ENCODE results near the gene SLC38A7. TPM values are rescaled to one million over a fixed set of nuclear protein-coding genes. Genes with fewer than 3 reads are reported as not detected.

SLC38A7 gene
- total and polyA plus RNA-seq, 12 donors, result 10.3 to 41.3 (median 31.8) TPM

DNA sequence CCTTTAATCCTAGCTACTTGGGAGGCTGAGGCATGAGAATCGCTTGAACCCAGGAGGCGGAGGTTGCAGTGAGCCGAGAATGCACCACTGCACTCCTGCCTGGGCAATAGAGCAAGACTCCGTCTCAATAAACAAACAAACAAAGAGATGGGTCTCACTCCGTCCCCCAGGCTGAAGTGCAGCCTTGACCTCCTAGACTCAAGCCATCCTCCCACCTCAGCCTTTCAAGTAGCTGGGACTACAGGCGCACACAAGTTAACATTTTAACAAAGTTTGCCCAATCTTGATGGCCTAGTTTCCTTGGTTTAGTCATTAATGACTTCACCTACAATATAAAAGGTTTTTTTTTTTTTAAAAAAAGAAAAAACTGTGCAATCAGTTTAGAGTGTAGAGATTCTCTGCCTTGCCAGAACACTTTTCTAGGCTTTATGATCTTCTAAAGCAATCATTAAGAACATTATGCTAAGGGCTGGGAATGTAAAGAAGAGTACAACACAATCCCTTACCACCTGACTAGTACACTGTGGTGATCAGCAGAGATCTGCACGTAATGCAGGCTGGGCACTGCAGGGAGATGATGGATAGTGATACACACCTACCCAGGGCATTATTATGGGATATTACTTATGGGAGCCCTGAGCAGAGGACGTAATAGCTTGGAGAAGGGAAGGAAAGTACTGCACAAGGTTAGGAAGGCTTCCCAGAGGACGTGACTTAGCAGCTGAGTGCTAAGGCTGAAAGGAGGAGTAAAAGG, 42.6 kb upstream of the SLC38A7 start:
- 80 to 86% methylated on average over 9 of the region's 9 CpGs for WGBS, 2 donors
- Histone ChIP-seq H3K36me3 (peaks cover 0 to 28% (median 8%) of the 10 kb centered on the region in 9 donors), H3K27ac (peak overlapping the region in 5 of 10 donors; percentile 40 to 83 (median 73)), H3K4me1 (peaks cover 0 to 51% (median 27%) of the 10 kb centered on the region in 9 donors), H3K27me3 (no peaks in the 10 kb centered on the region), H3K4me3 (no peak overlapping the region), H3K9me3 (no peaks in the 10 kb centered on the region)
- peak in 1 of 8 donors; percentile 21 for ATAC-seq
- TF ChIP-seq, protein P1, sequence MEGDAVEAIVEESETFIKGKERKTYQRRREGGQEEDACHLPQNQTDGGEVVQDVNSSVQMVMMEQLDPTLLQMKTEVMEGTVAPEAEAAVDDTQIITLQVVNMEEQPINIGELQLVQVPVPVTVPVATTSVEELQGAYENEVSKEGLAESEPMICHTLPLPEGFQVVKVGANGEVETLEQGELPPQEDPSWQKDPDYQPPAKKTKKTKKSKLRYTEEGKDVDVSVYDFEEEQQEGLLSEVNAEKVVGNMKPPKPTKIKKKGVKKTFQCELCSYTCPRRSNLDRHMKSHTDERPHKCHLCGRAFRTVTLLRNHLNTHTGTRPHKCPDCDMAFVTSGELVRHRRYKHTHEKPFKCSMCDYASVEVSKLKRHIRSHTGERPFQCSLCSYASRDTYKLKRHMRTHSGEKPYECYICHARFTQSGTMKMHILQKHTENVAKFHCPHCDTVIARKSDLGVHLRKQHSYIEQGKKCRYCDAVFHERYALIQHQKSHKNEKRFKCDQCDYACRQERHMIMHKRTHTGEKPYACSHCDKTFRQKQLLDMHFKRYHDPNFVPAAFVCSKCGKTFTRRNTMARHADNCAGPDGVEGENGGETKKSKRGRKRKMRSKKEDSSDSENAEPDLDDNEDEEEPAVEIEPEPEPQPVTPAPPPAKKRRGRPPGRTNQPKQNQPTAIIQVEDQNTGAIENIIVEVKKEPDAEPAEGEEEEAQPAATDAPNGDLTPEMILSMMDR (IDR thresholded peaks at IDR 0.05), result no peak
- intact Hi-C loops (cut with DNase I), result no loop called here
- DNase-seq, result no peak

DNA sequence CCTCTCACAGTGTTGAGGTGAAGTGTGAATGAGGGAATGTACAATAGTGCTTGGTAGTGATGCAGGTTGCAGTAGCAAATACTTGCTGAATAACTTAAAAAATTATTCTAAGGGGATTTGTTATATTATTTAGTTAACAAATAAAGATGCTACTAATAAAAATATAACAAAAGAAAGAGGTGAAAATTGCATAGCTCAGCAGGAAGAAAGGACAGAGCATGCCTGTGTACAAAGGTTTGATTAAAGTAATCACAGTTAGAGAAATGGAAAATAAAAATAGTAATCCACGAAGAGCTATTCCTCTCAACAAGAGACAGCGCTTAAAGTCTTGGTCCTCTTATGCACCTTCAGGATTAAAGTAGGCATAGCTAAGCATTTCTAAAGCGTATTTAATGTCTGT, 38.5 kb upstream of the SLC38A7 start:
- H3K36me3 ChIP-seq, result peaks cover 0 to 66% (median 47%) of the 10 kb centered on the region in 9 donors

DNA sequence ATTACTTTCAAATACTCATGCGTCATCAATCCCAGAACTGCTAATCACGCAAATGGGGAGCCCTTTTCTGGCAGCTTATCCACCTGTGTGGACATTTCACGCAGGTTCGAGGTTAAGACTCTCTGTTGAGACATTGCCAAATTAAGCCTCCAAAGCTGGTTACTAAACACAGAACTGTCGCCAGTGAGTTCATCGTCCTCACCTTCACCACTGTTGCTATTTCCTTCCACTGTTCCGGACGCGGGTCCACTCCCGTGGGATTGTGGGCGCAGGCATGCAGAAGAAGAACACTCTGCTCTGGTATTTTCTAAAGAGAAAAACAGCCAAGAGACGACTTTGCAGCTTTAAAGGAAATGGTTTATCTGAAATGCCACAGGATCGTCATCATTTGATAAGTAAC, 33.4 kb upstream of the SLC38A7 start:
- intact Hi-C loops (cut with DNase I), result no loop called here
- no peak overlapping the region for H3K27ac ChIP-seq
- peaks cover 0 to 100% (median 64%) of the 10 kb centered on the region in 9 donors for H3K36me3 ChIP-seq
- 79 to 82% methylated on average over 13 of the region's 13 CpGs for WGBS, 2 donors
- no peaks in the 10 kb centered on the region for H3K9me3 ChIP-seq
- H3K4me1 ChIP-seq, result no peaks in the 10 kb centered on the region
- TF ChIP-seq, protein P1 (IDR thresholded peaks at IDR 0.05), result no peak
- DNase-seq (no peak), ATAC-seq (no peak)
- no peaks in the 10 kb centered on the region for H3K27me3 ChIP-seq
- no peak overlapping the region for H3K4me3 ChIP-seq

More for the DNA sequence above, 38.5 kb upstream of the SLC38A7 start:
- 48 to 59% methylated on average over 3 of the region's 3 CpGs for WGBS, 2 donors
- TF ChIP-seq, protein P1 (IDR thresholded peaks at IDR 0.05), result no peak
- H3K27me3 ChIP-seq, result no peaks in the 10 kb centered on the region
- intact Hi-C loops (cut with DNase I), result no loop called here
- no peak overlapping the region for H3K4me3 ChIP-seq
- no peak for DNase-seq
- H3K9me3 ChIP-seq, result no peaks in the 10 kb centered on the region
- ATAC-seq, result no peak
- peaks cover 0 to 10% (median under 1%) of the 10 kb centered on the region in 9 donors for H3K4me1 ChIP-seq
- no peak overlapping the region for H3K27ac ChIP-seq

DNA sequence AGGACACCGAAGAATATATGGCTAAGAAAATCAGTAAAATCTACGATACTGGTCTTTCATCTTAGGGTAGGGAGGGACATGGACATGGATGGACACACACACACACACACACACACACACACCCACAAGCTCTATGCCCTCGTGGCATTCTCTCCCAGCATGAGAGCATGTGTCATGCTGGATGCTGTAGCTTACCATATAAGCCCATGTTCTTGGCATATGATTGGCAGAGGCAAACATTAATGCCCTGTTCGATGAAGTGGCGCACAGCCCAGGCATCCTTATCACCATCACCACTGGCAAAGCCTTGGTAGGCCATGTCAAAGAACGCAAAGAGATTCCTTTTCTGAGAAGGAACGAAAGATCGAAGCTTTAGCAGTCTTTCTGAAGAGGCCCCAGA, 31.9 kb upstream of the SLC38A7 start:
- Histone ChIP-seq H3K36me3 (peaks cover 0 to 100% (median 63%) of the 10 kb centered on the region in 9 donors), H3K4me3 (no peak overlapping the region), H3K27ac (no peak overlapping the region), H3K27me3 (no peaks in the 10 kb centered on the region), H3K4me1 (no peaks in the 10 kb centered on the region), H3K9me3 (no peaks in the 10 kb centered on the region)
- intact Hi-C loops (cut with DNase I), result no loop called here
- ATAC-seq (peak in 1 of 8 donors; percentile 35), DNase-seq (no peak)
- 84 to 86% methylated on average over 8 of the region's 8 CpGs for WGBS, 2 donors
- TF ChIP-seq, protein P1 (IDR thresholded peaks at IDR 0.05), result no peak
